T-helper 2 cell treated with Interferon-gamma antibody and Interleukin-4, amounts not matched to agents 5 μg/mL and 100 μg/mL, for 36 hours (primary cell): ENCODE data around the gene ABCC8.

Experiments
- DNase-seq: peaks from one replicate; pipeline ENCODE4 v3.0.0; 2021; ENCODE audit warnings: low spot score
- H3K27ac Mint-ChIP-seq: one replicate; pipeline ENCODE4 v1.8.0; 2021; ENCODE audit warnings: mild to moderate bottlenecking, mixed read lengths
- H3K27me3 Mint-ChIP-seq: one replicate; pipeline ENCODE4 v1.8.0; 2021; ENCODE audit warnings: low read depth, mixed read lengths
- H3K36me3 Mint-ChIP-seq: one replicate; pipeline ENCODE4 v1.8.0; 2021; ENCODE audit warnings: low read depth, mixed read lengths
- H3K4me1 Mint-ChIP-seq: one replicate; pipeline ENCODE4 v1.8.0; 2021; ENCODE audit warnings: low read depth, mixed read lengths
- H3K4me3 Mint-ChIP-seq: one replicate; pipeline ENCODE4 v1.8.0; 2022; ENCODE audit warnings: mild to moderate bottlenecking, moderate library complexity, mixed read lengths
- H3K9me3 Mint-ChIP-seq: one replicate; pipeline ENCODE4 v1.8.0; 2021; ENCODE audit warnings: mixed read lengths

ABCC8 gene

DNA sequence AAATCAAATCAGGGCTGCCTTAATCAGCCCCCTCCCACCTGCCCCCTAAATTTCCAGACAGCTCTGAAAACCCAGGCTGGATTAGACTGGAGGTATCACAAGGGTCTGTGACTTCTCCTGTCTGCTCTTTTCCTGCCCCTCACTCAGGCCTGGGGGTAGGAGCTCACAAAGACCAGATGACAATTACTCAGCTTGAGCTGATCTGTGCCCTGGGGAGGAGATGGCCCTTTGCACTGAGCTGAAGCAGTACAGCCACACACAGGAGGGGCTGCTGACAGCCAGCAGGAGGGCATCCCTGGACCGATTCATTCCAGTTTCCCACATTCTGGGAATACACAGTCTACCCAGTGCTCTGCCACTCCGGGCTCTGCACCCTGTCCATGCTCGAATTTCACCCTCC, 4.2 kb downstream of the ABCC8 start:
- Mint-ChIP-seq H3K36me3 (no peaks in the 10 kb centered on the region), H3K4me1 (peaks cover 2% of the 10 kb centered on the region), H3K27ac (no peak overlapping the region), H3K27me3 (peaks cover 55% of the 10 kb centered on the region), H3K9me3 (no peaks in the 10 kb centered on the region), H3K4me3 (no peak overlapping the region)
- no peak for DNase-seq

DNA sequence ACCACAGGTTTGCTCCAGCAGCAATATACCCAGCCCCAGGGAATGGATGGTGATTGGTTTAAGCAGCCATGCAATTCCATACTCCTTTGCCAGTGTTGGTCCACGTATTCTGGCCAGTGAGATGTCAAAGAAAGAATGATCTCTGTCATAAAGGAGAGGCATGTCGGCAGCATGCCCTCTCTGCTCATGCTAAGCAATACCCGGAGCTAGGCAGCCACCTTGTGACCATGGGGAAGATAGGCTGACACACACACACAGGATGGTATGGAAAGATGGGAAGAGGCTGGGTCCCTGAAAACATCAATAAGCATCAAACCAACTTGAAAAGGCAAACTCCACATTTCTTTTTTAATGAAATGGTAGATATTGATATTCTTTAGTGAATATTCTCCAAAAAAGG, 5.1 kb downstream of the ABCC8 start:
- Mint-ChIP-seq H3K27ac (no peak overlapping the region), H3K4me1 (peaks cover 2% of the 10 kb centered on the region), H3K36me3 (no peaks in the 10 kb centered on the region), H3K27me3 (peaks cover 50% of the 10 kb centered on the region), H3K4me3 (no peak overlapping the region), H3K9me3 (no peaks in the 10 kb centered on the region)
- no peak for DNase-seq

DNA sequence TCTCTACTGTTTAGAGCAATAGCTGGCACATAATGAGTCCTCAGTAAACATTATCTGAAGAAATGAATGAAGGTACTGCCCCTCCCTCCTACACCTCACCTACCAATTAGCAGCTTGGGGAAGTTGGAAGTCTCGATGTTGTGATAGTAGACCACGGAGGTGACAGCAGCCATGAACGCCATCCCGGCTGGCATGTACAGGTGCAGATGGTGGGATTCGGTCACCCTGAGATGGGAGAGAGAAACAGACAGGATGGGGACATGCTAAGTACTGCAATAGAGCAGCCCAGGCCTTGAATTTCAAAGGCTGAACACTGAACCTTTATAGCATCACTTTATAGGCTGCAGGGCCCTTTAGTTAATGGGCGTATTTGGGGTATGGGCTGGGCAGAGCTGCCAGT, 6.6 kb downstream of the ABCC8 start:
- no peak for DNase-seq
- no peaks in the 10 kb centered on the region for H3K9me3 Mint-ChIP-seq
- H3K27me3 Mint-ChIP-seq = peaks cover 40% of the 10 kb centered on the region
- no peak overlapping the region for H3K27ac Mint-ChIP-seq
- H3K4me3 Mint-ChIP-seq = no peak overlapping the region
- H3K4me1 Mint-ChIP-seq = no peaks in the 10 kb centered on the region
- H3K36me3 Mint-ChIP-seq = no peaks in the 10 kb centered on the region

DNA sequence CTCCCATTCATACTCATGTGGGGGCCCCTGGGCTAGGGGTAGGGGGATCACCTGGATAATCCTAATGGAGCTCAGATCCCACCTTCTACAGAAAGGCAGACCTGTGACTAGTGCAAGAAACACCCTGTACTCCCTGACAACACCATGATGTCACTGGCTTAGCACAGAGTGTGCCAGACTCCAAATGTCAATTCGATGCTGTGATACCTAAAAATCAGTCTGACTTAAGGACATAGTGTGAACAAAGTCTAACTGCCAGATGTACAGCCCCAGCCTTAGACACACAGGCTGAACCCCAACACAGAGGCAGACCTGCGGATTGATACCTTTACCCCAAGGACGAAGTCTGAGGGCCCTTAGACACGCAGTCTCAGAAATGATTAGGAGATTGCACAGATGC, 8.5 kb downstream of the ABCC8 start:
- H3K36me3 Mint-ChIP-seq = no peaks in the 10 kb centered on the region
- peaks cover 7% of the 10 kb centered on the region for H3K4me1 Mint-ChIP-seq

DNA sequence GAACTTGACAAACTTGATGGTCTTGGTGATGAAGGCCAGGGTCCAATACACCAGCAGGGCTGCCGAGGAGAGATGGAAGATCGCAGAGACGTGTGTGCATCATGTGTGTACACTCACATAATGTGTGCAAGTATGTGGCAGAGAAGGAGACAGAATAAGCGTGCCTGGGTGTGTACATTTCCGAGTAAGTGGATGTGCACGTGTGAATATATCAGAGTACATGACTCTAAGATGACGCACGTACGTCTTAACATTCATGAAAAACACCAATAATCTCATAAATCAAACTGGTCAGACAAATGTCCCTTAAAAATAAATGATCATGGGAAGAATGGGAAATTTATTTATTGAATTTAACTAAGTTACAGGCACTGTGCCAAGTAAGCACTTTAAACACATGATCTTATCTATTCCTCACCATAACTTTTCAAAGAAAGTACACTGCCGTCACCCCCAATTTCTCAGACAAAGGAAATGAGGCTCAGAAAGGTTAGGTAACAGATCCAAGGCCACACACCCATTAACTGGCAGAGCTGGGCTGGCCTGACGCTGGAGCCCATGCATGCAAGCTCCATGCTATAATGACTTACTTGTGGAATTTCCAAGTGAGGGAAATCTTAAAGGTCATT, 13.0 kb downstream of the ABCC8 start:
- Mint-ChIP-seq H3K27ac (no peak overlapping the region), H3K9me3 (no peaks in the 10 kb centered on the region), H3K4me1 (peaks cover 10% of the 10 kb centered on the region), H3K27me3 (peaks cover 14% of the 10 kb centered on the region), H3K4me3 (no peak overlapping the region), H3K36me3 (no peaks in the 10 kb centered on the region)
- DNase-seq = no peak

More for the DNA sequence above, 8.5 kb downstream of the ABCC8 start:
- Mint-ChIP-seq H3K9me3 (no peaks in the 10 kb centered on the region), H3K4me3 (no peak overlapping the region), H3K27ac (no peak overlapping the region), H3K27me3 (peaks cover 25% of the 10 kb centered on the region)
- DNase-seq = no peak

DNA sequence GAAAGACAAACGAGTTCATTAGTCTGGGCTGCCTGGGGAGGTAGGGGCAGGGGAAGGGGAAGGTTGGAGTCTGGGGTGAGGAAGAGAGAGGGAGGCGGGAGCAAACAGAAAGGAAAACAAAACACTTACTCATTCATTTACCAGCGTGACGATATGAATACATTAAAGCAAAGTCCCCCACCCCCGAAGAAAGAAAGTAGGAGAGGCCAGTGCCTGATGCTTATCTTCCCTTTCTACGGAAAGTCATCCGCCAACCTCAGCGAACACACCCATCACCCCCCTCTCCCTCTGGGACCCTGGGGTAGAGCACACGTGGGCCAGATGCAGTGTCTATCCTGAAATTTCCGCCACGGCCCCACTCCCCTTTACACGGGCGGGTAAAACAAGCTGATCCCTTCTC, 13.7 kb downstream of the ABCC8 start:
- Mint-ChIP-seq H3K4me3 (no peak overlapping the region), H3K4me1 (peaks cover 10% of the 10 kb centered on the region), H3K27me3 (peaks cover 14% of the 10 kb centered on the region), H3K9me3 (no peaks in the 10 kb centered on the region), H3K36me3 (no peaks in the 10 kb centered on the region), H3K27ac (no peak overlapping the region)
- DNase-seq = no peak

DNA sequence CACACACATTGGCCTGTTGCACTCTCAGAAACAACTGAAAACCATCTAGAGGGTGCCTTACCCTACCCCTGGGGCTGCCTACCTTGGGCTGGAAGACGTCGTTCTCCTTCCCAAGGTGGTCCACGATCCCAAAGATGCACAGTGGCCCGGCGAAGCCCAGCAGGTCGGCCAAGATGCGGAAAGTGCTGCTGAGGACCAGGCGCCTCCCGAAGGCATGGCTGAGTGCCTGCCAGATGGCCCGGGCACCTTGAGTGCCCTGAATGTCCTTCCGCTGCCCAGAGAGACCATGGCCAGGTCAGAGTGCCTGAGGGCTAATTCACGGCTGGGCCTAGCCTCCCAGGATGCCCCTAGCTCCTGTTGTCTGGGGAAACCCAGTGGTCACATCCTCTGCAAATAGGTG, 16.2 kb downstream of the ABCC8 start:
- Mint-ChIP-seq H3K27ac (no peak overlapping the region), H3K9me3 (no peaks in the 10 kb centered on the region), H3K27me3 (peaks cover 23% of the 10 kb centered on the region), H3K36me3 (no peaks in the 10 kb centered on the region), H3K4me3 (no peak overlapping the region), H3K4me1 (peaks cover 10% of the 10 kb centered on the region)
- no peak for DNase-seq

DNA sequence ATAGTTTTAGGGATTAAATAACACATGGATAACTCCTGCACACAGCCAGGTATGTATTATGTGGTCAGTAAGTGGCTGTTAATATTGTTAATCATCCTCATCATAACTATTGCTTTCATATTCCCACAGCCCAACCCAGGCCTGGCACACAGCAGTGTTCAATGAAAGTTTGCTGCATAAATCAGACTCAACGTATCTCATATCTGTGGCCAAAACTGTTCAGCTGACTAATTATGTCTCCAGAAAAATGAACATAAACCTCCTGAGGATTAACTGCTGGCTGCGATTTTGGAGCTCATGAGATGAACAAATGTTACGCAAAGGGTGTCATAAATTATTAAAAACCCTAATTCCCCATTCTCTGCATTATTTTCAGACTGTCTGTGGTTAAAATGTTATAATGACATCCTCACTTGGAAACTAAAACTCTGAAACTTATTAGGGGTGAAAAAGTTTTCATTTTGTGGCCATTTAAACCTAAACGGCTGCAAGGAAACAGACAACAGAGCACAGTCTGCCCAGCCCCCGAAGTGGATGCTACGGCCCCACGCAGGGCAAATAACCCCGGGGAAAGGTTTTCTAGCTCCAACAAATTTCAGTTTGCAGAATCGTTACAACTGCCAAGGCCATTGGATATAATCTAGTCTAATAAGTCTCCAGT, 17.3 kb downstream of the ABCC8 start:
- peaks cover 10% of the 10 kb centered on the region for H3K4me1 Mint-ChIP-seq
- H3K27me3 Mint-ChIP-seq = peaks cover 24% of the 10 kb centered on the region
- no peak overlapping the region for H3K4me3 Mint-ChIP-seq
- H3K9me3 Mint-ChIP-seq = no peaks in the 10 kb centered on the region
- no peaks in the 10 kb centered on the region for H3K36me3 Mint-ChIP-seq
- DNase-seq = no peak
- no peak overlapping the region for H3K27ac Mint-ChIP-seq

DNA sequence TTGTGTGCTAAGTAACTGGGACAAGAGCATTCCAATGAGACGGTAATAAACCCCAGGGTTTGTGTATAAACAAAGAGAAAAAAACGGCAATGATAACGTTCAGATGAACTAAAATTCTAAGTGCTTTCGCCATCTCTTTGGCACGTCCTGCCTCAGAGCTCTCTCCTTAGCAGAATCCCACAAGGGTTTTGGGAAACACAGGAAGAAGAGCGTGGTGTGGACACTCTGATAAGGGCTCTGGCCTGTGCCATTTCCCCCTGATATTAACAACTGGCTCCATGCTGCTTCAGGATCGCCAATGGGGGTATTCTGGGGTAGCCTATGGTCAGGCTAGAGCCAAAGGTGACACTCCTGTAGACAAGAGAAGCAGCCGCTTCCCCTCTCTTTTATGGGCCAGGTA, 18.4 kb downstream of the ABCC8 start:
- Mint-ChIP-seq H3K27ac (no peak overlapping the region), H3K4me3 (no peak overlapping the region), H3K9me3 (no peaks in the 10 kb centered on the region), H3K27me3 (peaks cover 32% of the 10 kb centered on the region), H3K4me1 (peaks cover 3% of the 10 kb centered on the region), H3K36me3 (no peaks in the 10 kb centered on the region)
- no peak for DNase-seq

DNA sequence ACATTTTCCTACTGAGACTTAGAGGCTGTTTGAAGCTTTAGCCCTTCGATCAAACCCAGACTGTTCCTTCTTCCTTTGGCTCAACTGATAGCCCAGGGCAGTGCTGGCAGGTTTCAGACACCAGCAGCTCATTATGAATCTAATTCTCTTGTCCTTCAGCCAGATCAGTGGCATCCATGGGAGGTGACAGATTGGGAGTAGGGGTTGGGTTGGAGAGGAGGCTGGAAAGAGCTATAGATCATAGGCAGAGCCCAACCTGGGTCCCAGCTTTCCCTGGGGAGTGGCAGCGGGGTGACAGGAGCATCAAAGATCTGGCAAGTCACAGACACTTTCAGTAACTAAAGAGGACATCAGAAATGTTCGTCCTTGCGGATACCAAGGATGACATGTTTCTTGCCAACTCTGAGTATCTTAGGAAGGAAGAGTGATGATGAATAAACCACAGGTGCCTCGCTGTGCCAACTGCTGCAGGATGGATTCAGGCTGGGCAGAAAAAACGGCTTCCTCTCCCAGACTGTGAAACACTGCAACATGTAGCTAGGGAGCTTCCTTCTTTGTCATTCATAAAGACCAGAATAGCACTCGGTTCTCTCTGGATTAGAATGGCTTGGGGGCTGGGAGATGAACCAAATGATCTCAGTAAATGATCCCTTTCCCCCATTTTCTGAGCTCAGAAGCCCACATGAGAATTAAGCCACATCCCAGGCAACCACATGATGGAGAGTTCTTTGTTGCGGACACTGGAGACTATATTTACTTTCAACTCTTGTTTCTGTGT, 19.1 kb downstream of the ABCC8 start:
- Mint-ChIP-seq H3K36me3 (no peaks in the 10 kb centered on the region), H3K9me3 (no peaks in the 10 kb centered on the region), H3K4me1 (no peaks in the 10 kb centered on the region), H3K4me3 (no peak overlapping the region), H3K27ac (no peak overlapping the region), H3K27me3 (peaks cover 39% of the 10 kb centered on the region)
- DNase-seq = no peak

DNA sequence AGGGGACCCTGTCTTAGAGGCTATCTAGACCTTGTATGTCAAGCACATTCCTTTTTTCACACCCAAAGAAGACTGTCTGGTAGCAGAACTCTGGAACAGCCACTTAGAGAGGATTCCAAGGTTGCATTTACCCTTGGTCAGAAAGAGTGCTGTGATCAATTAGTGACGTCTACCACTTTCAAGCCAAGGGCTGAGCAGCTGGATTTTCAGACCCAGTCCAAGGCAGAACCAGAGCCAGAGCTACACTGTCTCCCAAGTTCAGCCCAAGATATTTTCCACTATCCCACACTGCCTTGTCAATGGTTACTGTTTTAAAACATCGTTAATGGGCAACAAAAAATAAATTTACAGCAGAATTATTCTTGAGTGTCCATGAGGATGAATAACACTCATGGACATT, 24.0 kb downstream of the ABCC8 start:
- H3K27ac Mint-ChIP-seq = no peak overlapping the region
- H3K4me3 Mint-ChIP-seq = no peak overlapping the region
- no peaks in the 10 kb centered on the region for H3K4me1 Mint-ChIP-seq
- H3K27me3 Mint-ChIP-seq = peaks cover 39% of the 10 kb centered on the region
- H3K36me3 Mint-ChIP-seq = no peaks in the 10 kb centered on the region
- H3K9me3 Mint-ChIP-seq = no peaks in the 10 kb centered on the region
- no peak for DNase-seq

DNA sequence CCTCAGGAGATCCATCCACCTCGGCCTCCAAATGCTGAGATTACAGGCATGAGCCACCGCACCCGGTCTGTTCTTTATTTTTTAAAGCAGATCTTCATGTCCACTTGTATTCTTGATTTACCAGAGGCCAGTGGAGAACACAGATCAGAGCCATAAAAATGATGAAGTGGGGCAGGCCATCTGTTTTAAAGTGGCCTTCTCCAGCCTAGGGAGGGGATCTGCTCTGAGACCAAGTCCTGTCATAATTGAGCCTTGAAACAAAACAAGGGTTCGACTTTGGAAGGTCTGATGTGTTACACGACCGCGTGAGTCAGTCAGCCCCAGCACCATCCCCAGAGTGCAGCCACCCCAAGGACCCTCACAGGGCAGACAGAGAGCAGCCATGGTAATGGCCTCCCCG, 27.5 kb downstream of the ABCC8 start:
- no peak overlapping the region for H3K4me3 Mint-ChIP-seq
- no peaks in the 10 kb centered on the region for H3K4me1 Mint-ChIP-seq
- H3K9me3 Mint-ChIP-seq = no peaks in the 10 kb centered on the region
- H3K27me3 Mint-ChIP-seq = peaks cover 28% of the 10 kb centered on the region
- H3K36me3 Mint-ChIP-seq = no peaks in the 10 kb centered on the region
- no peak overlapping the region for H3K27ac Mint-ChIP-seq
- DNase-seq = no peak

DNA sequence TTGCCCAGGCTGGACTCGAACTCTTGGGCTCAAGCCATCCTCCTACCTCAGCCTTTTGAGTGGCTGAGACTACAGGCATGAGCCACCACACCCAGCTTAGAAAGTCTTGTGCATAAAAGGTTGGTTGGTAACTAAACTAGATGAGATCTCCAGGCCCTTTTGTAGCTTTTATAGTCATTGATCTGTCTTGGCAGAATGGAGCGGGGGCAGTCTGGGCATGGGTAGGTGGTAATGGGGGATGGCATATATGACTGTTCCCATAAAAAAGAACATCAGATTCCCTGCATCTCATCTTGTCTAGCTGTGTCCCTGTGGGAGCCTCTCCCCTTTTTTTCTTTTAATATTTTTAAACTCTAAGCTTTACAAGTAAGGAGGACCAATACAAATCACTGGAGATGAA, 30.2 kb downstream of the ABCC8 start:
- H3K27ac Mint-ChIP-seq = no peak overlapping the region
- no peaks in the 10 kb centered on the region for H3K4me1 Mint-ChIP-seq
- H3K27me3 Mint-ChIP-seq = peaks cover 17% of the 10 kb centered on the region
- no peak for DNase-seq
- no peak overlapping the region for H3K4me3 Mint-ChIP-seq
- no peaks in the 10 kb centered on the region for H3K36me3 Mint-ChIP-seq
- H3K9me3 Mint-ChIP-seq = no peaks in the 10 kb centered on the region

DNA sequence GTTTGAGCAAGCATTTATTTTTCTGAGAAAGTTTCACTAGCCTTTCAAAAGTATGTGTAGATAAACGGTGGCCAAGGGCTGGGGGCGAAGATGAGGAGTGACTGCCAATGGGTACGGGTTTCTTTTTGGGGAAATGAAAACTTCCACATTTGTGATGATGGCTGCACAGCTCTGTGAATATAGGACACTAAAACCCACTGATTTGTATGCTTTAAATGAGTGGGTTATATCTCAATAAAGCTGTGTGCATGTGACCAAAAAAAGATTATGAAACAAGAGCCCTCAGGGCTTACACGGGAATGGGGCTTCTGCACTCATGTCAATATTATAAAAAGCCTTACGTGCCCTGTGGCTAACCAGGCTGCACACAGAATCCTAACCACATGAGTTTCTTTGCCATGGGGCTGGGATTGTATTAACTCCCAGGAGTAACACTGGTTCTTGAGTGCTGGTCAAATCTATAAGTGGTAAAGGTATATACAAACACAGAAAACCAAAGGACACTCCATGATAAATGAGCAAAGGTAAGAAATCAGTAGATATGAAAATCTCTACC, 31.3 kb downstream of the ABCC8 start:
- no peaks in the 10 kb centered on the region for H3K36me3 Mint-ChIP-seq
- no peaks in the 10 kb centered on the region for H3K4me1 Mint-ChIP-seq
- H3K27me3 Mint-ChIP-seq = peaks cover 19% of the 10 kb centered on the region
- no peak overlapping the region for H3K4me3 Mint-ChIP-seq
- DNase-seq = no peak
- no peak overlapping the region for H3K27ac Mint-ChIP-seq
- H3K9me3 Mint-ChIP-seq = peaks cover 4% of the 10 kb centered on the region
